ENCODE measurements around the gene PIGL. TPM values are rescaled to one million over a fixed set of nuclear protein-coding genes. Genes with fewer than 3 reads are reported as not detected.

PIGL gene
- total RNA-seq, 1 experiment from 2014 or later, result 44.1 TPM

GRCh38 chr17:16358394-16358793 lies 141.4 kb downstream of the PIGL start (continued):
- TF ChIP-seq ZNF532 (CRISPR knock-in tag; IDR thresholded peaks at IDR 0.05; ENCODE audit: borderline replicate concordance), result no peak
- no peak for TF ChIP-seq CTCF (IDR thresholded peaks at IDR 0.05)
- no peak for TF ChIP-seq SOX15 (CRISPR knock-in tag; IDR thresholded peaks at IDR 0.05)
- TF ChIP-seq SMAD4 (CRISPR knock-in tag; IDR thresholded peaks at IDR 0.05), result no peak
- TF ChIP-seq JUN (CRISPR knock-in tag; IDR thresholded peaks at IDR 0.05), result no peak
- TF ChIP-seq ZNF219 (CRISPR knock-in tag; IDR thresholded peaks at IDR 0.05; ENCODE audit: borderline replicate concordance), result no peak
- TF ChIP-seq ATF6 (CRISPR knock-in tag; IDR thresholded peaks at IDR 0.05), result no peak
- TF ChIP-seq NR2C2 (CRISPR knock-in tag; IDR thresholded peaks at IDR 0.05), result no peak
- TF ChIP-seq GTF2I (CRISPR knock-in tag; conservative IDR thresholded peaks at IDR 0.05), result no peak
- TF ChIP-seq IRF2 (CRISPR knock-in tag; IDR thresholded peaks at IDR 0.05; ENCODE audit: borderline replicate concordance, low read depth), result no peak
- no peak for TF ChIP-seq IRF1 (CRISPR knock-in tag; IDR thresholded peaks at IDR 0.05)
- no peak for TF ChIP-seq NR1H2 (CRISPR knock-in tag; IDR thresholded peaks at IDR 0.05)
- TF ChIP-seq OVOL2 (CRISPR knock-in tag; IDR thresholded peaks at IDR 0.05; ENCODE audit: borderline replicate concordance), result no peak
- TF ChIP-seq MYBL2 (CRISPR knock-in tag; IDR thresholded peaks at IDR 0.05), result no peak

GRCh38 chr17:16361874-16362273 lies 144.9 kb downstream of the PIGL start:
- no peak overlapping the region for H3K4me3 Mint-ChIP-seq
- TF ChIP-seq NFE2L1 (CRISPR knock-in tag; IDR thresholded peaks at IDR 0.05) (no peak), E2F5 (CRISPR knock-in tag; IDR thresholded peaks at IDR 0.05) (no peak), PRDM15 (CRISPR knock-in tag; IDR thresholded peaks at IDR 0.05) (no peak), MXD4 (CRISPR knock-in tag; IDR thresholded peaks at IDR 0.05; ENCODE audit: borderline replicate concordance) (no peak), GABPB1 (CRISPR knock-in tag; IDR thresholded peaks at IDR 0.05) (no peak), CTCF (IDR thresholded peaks at IDR 0.05) (no peak), ZNF263 (CRISPR knock-in tag; IDR thresholded peaks at IDR 0.05; ENCODE audit: low read depth) (no peak)

More at GRCh38 chr17:16361874-16362273, 144.9 kb downstream of the PIGL start:
- ChIA-PET CTCF (interaction anchor here (3.8 kb wide), 1 partner anchor 9 kb away, joined by 64 read pairs; the partner anchor contains the start of gene CENPV), POLR2A (no interaction called here)
- no peaks in the 10 kb centered on the region for H3K36me3 Mint-ChIP-seq
- H3K27ac Mint-ChIP-seq, result no peak overlapping the region
- H3K9me3 Mint-ChIP-seq, result no peaks in the 10 kb centered on the region
- H3K27me3 Mint-ChIP-seq (ENCODE audit: low read depth), result peaks cover 3% of the 10 kb centered on the region
- DNase-seq (ENCODE audit: low spot score), result no peak
- ATAC-seq, result no peak
- 0 out of 2 replicates have a peak, but pooled peaks cover 3% of the 10 kb centered on the region for H3K4me1 Mint-ChIP-seq

Data from WTC11 (cell line).